ENCODE results near the gene PCDHA12.
A peak's percentile ranks its signal among the peaks of the same experiment; 100 is the strongest.
"Not testable (repeated sequence)": the region's sequence is repeated elsewhere in the genome, so short reads cannot be mapped to it uniquely, and the experiment has no call there.

PCDHA12 gene

DNA sequence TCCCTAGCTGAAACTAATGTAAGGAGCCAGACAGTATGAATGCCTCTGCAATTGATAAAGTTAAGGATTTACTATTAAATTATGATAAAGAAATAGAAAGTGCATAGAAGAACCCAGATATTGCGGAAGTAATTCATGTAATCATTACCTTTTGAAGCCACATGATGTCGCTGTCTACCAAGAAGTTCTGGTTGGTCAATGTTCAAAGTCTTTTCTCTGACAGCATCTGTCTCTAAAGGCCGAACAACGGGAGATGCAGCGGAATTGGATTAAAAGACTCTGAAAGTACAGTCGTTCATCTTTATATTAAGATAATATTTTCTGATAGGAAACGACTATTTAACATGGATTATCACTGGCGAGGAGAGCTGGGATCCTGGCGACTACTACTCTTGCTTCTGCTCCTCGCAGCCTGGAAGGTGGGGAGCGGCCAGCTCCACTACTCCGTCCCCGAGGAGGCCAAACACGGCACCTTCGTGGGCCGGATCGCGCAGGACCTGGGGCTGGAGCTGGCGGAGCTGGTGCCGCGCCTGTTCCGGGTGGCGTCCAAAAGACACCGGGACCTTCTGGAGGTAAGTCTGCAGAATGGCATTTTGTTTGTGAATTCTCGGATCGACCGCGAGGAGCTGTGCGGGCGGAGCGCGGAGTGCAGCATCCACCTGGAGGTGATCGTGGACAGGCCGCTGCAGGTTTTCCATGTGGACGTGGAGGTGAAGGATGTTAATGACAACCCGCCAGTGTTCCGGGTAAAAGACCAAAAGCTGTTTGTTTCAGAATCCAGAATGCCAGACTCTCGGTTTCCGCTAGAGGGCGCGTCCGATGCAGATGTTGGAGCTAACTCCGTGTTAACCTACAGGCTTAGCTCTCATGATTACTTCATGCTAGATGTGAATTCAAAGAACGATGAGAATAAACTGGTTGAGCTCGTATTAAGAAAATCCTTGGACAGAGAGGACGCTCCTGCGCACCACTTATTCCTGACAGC lies 33.8 kb upstream of the PCDHA12 start, which contains the start of gene PCDHA8:
Gene PCDHA8, plus strand, starts transcription at position 210 of the 985 bp plus-strand sequence. Its CDS starts 135 bp downstream, at position 345.
- TF ChIP-seq, protein P1, sequence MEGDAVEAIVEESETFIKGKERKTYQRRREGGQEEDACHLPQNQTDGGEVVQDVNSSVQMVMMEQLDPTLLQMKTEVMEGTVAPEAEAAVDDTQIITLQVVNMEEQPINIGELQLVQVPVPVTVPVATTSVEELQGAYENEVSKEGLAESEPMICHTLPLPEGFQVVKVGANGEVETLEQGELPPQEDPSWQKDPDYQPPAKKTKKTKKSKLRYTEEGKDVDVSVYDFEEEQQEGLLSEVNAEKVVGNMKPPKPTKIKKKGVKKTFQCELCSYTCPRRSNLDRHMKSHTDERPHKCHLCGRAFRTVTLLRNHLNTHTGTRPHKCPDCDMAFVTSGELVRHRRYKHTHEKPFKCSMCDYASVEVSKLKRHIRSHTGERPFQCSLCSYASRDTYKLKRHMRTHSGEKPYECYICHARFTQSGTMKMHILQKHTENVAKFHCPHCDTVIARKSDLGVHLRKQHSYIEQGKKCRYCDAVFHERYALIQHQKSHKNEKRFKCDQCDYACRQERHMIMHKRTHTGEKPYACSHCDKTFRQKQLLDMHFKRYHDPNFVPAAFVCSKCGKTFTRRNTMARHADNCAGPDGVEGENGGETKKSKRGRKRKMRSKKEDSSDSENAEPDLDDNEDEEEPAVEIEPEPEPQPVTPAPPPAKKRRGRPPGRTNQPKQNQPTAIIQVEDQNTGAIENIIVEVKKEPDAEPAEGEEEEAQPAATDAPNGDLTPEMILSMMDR (IDR thresholded peaks at IDR 0.05) = peak; percentile 63

DNA sequence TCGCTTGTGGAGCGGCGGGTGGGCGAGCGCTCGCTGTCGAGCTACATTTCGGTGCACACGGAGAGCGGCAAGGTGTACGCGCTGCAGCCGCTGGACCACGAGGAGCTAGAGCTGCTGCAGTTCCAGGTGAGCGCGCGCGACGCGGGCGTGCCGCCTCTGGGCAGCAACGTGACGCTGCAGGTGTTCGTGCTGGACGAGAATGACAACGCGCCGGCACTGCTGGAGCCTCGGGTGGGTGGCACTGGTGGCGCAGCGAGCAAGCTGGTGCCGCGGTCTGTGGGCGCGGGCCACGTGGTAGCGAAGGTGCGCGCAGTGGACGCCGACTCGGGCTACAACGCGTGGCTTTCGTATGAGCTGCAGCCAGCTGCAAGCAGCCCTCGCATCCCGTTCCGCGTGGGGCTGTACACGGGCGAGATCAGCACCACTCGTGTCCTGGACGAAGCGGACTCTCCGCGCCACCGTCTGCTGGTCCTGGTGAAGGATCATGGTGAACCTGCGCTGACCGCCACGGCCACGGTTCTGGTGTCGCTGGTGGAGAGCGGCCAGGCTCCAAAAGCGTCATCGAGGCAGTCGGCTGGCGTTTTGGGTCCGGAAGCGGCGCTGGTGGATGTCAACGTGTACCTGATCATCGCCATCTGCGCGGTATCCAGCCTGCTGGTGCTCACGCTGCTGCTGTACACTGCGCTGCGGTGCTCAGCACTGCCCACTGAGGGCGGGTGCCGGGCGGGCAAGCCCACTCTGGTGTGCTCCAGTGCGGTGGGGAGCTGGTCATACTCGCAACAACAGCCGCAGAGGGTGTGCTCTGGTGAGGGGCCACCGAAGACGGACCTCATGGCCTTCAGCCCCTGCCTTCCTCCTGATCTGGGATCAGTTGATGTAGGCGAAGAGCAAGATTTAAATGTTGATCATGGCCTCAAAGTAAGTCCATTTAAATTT lies 32.0 kb upstream of the PCDHA12 start:
- TF ChIP-seq, protein P1 (IDR thresholded peaks at IDR 0.05) = no peak

DNA sequence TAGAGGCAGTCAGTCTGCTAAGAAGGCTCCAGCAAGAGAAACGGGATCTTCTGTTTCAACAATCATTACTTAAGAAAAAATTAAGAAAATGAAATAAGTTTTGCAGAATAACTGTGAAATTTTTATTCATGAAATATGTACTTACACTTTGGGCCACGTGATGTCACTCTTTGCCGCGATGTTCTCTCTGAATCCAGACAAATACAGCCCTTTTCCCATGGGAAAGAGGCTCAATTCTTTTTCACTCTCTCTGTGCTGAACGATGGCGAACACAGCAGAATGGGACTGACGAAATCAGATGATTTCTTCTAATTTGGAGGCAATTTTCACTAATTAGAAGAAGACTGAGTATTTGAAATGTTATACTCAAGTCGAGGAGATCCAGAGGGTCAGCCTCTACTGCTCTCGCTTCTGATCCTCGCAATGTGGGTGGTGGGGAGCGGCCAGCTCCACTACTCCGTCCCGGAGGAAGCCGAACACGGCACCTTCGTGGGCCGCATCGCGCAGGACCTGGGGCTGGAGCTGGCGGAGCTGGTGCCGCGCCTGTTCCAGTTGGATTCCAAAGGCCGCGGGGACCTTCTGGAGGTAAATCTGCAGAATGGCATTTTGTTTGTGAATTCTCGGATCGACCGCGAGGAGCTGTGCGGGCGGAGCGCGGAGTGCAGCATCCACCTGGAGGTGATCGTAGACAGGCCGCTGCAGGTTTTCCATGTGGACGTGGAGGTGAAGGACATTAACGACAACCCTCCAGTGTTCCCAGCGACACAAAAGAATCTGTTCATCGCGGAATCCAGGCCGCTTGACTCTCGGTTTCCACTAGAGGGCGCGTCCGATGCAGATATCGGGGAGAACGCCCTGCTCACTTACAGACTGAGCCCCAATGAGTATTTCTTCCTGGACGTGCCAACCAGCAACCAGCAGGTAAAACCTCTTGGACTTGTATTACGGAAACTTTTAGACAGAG lies 26.7 kb upstream of the PCDHA12 start, which contains the start of gene PCDHA9:
Gene PCDHA9, plus strand, starts transcription at position 244 of the 964 bp plus-strand sequence. Its CDS starts 114 bp downstream, at position 358.
- TF ChIP-seq, protein P1 (IDR thresholded peaks at IDR 0.05) = not testable (repeated sequence)

DNA sequence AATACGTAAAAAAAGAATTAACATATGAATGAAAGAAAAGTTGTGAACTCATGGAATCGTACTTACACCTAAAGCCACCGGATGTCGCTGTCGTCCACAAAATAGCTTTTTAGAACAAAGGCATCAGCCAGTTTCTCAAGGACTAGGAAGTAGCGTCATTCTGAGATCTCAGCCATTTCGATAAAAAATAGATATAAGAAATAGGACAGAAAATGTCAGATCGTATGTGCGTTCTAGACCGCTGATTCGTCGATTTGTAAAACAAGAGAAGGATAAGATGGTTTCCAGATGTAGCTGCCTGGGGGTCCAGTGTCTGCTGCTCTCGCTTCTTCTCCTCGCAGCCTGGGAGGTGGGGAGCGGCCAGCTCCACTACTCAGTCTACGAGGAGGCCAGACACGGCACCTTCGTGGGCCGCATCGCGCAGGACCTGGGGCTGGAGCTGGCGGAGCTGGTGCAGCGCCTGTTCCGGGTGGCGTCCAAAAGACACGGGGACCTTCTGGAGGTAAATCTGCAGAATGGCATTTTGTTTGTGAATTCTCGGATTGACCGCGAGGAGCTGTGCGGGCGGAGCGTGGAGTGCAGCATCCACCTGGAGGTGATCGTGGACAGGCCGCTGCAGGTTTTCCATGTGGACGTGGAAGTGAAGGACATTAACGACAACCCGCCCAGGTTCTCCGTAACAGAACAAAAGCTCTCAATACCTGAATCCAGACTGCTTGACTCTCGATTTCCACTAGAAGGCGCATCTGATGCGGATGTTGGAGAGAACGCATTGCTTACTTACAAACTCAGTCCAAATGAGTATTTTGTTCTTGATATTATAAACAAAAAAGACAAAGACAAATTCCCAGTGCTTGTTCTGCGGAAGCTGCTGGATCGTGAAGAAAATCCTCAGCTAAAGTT lies 19.1 kb upstream of the PCDHA12 start, which contains the start of gene PCDHA10:
Gene PCDHA10, plus strand, starts transcription at position 126 of the 903 bp plus-strand sequence. Its CDS starts 152 bp downstream, at position 278.
- TF ChIP-seq, protein P1 (IDR thresholded peaks at IDR 0.05) = peak; percentile 37

DNA sequence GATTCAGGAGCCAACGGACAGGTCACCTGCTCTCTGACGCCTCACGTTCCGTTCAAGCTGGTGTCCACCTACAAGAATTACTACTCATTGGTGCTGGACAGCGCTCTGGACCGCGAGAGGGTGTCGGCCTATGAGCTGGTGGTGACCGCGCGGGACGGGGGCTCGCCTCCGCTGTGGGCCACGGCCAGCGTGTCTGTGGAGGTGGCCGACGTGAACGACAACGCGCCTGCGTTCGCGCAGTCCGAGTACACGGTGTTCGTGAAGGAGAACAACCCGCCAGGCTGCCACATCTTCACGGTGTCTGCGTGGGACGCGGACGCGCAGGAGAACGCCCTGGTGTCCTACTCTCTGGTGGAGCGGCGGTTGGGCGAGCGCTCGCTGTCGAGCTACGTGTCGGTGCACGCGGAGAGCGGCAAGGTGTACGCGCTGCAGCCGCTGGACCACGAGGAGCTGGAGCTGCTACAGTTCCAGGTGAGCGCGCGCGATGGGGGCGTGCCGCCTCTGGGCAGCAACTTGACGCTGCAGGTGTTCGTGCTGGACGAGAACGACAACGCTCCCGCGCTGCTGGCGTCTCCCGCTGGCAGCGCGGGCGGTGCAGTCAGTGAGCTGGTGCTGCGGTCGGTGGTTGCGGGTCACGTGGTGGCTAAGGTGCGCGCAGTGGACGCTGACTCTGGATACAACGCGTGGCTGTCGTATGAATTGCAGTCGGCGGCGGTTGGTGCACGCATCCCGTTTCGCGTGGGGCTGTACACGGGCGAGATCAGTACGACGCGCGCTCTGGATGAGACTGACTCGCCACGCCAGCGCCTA lies 17.7 kb upstream of the PCDHA12 start:
- TF ChIP-seq, protein P1 (IDR thresholded peaks at IDR 0.05) = no peak

DNA sequence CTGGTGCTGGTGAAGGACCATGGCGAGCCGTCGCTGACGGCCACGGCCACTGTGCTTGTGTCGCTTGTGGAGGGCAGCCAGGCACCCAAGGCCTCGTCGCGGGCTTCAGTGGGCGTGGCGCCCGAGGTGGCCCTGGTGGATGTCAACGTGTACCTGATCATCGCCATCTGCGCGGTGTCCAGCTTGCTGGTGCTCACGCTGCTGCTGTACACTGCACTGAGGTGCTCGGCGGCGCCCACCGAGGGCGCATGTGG lies 17.2 kb upstream of the PCDHA12 start:
- TF ChIP-seq, protein P1 (IDR thresholded peaks at IDR 0.05) = no peak
